PC-9 (cell line): ENCODE data around the gene ACSM2B.

Experiments
- EZH2 ChIP-seq: fragments of 200-600 bp; sonication (generic); IDR thresholded peaks from 2 replicates; pipeline ENCODE4 v1.8.0; 2017; ENCODE audit warnings: antibody characterized with exemption, low read depth
- TF ChIP-seq, protein P1 (sequence below): fragments of 200-600 bp; sonication (generic); conservative IDR thresholded peaks from 2 replicates; pipeline ENCODE4 v1.6.1; 2017; ENCODE audit warnings: mixed run types, antibody characterized with exemption, mild to moderate bottlenecking, moderate library complexity

GRCh38 chr16:20515688-20516090 is 60.5 kb downstream of the ACSM2B start:
- TF ChIP-seq, protein P1, sequence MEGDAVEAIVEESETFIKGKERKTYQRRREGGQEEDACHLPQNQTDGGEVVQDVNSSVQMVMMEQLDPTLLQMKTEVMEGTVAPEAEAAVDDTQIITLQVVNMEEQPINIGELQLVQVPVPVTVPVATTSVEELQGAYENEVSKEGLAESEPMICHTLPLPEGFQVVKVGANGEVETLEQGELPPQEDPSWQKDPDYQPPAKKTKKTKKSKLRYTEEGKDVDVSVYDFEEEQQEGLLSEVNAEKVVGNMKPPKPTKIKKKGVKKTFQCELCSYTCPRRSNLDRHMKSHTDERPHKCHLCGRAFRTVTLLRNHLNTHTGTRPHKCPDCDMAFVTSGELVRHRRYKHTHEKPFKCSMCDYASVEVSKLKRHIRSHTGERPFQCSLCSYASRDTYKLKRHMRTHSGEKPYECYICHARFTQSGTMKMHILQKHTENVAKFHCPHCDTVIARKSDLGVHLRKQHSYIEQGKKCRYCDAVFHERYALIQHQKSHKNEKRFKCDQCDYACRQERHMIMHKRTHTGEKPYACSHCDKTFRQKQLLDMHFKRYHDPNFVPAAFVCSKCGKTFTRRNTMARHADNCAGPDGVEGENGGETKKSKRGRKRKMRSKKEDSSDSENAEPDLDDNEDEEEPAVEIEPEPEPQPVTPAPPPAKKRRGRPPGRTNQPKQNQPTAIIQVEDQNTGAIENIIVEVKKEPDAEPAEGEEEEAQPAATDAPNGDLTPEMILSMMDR = no peak
- no peak for TF ChIP-seq EZH2
